Motor neuron (in vitro differentiated cells): ENCODE measurements around the gene TICAM2. TPM values are rescaled to one million over a fixed set of nuclear protein-coding genes. Genes with fewer than 3 reads are reported as not detected.

Source experiments
- ATAC-seq, 8 experiments: fragments of 200-7000 bp; cut with Tn5 transposase; replicated peaks in 6 of 8; 2 replicates each; pipeline ENCODE4 v1.8.0; 2021; ENCODE audit warnings: mild to moderate bottlenecking in 8 of 8, moderate library complexity in 8 of 8
- H3K27ac ChIP-seq, 2 donors: fragments of 250-450 bp; sonication (Bioruptor Pico); 2 replicates each; pipeline ENCODE4 v1.9.0; 2021; ENCODE audit warnings: antibody characterized with exemption in 2 of 2, mild to moderate bottlenecking in 2 of 2, moderate library complexity in 1 of 2
- H3K4me1 ChIP-seq, 2 donors: fragments of 250-450 bp; sonication (Bioruptor Pico); replicated peaks in 1 of 2; 2 replicates each; pipeline ENCODE4 v1.6.1; 2021; ENCODE audit warnings: antibody characterized with exemption in 2 of 2, mild to moderate bottlenecking in 2 of 2, moderate library complexity in 1 of 2
- H3K4me3 ChIP-seq, 5 donors: fragments of 250-450 bp; sonication (Bioruptor Pico); 2 replicates each; pipeline ENCODE4 v1.9.0; 2021; ENCODE audit warnings: antibody characterized with exemption in 5 of 5, mild to moderate bottlenecking in 5 of 5, moderate library complexity in 4 of 5
- WGBS, 10 experiments: fragments of 450-650 bp; shearing (Covaris generic); methylation state at CpG; one replicate each; pipeline ENCODE4 v1.0.0; 2022; 5-methylcytosine and 5-hydroxymethylcytosine counted together
- in situ Hi-C, 9 experiments: fragments of 400-800 bp; cut with MboI; loops; one replicate each; pipeline ENCODE4 v1.15.0; 2021; ENCODE audit warnings: low sequenced_read_pairs in 9 of 9, low pct_unique_long_range_greater_than_20kb in 2 of 9; ENCODE audit not compliant: unreplicated experiment in 9 of 9
- total RNA-seq, 8 experiments: library from RNA; unstranded; fragments of 300-600 nt; gene quantifications; 2 replicates each; pipeline versions ENCODE4 v1.2.3 to v1.2.4, GENCODE V29; 2022

The TICAM2 gene
- total RNA-seq, 8 experiments from 2014 or later: 0.82 to 3.2 (median 1.1) TPM; not detected in 1

DNA sequence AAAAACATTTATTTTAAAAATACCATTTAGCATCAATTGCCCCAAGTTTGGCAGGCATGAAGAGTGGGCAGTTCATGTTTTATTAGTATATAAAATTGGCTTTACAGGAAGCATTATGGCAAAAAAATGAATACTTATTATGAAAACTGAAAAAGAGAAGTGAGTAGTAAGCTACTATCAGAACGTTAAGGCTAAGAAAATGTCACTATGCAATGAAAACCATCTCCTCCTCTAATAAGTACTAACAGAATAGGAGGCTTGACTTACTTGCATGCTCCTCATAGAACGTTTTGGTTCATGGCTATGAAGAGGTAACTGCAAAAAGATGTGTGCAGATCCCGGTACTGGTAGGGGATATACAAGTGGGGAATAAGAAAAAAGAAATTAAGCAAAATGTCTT lies 23.6 kb downstream of the TICAM2 start:
- ATAC-seq: no peak
- in situ Hi-C loops: loop anchor here in 5 of 9 experiments (10.0 to 25.0 kb wide), 4 partner anchors 264 to 491 kb away; no protein-coding TSS in a partner anchor
- no peak overlapping the region for H3K4me3 ChIP-seq
- H3K4me1 ChIP-seq: peaks cover 0 to 2% of the 10 kb centered on the region in 2 donors
- WGBS, 10 experiments: 57 to 100% (median 88%) methylated on average over 1 to 3 of the region's 3 CpGs
- no peak overlapping the region for H3K27ac ChIP-seq

DNA sequence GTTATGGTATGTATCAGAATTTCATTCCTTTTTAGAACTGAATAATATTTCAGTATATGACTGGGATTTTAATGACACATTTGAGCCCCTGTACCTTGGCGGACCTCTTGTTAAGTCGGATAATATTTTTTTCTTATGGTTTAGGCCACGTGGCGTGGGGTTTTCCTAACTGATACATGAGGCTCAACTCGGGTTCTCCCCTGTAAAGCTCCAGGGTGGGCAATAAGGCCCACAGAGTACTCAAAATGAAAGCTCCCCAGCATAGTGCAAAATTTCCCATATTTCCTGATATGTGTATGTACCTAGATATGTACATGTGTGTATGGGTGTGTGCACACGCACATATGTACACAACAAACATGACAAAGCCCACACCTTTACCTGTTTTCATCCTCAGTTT lies 24.5 kb downstream of the TICAM2 start:
- H3K27ac ChIP-seq: no peak overlapping the region
- 83 to 100% (median 92%) methylated on average over 1 to 6 of the region's 6 CpGs; no CpG with 5 or more reads in 2 of the 10 experiments for WGBS, 10 experiments
- in situ Hi-C loops: loop anchor here in 5 of 9 experiments (10.0 to 25.0 kb wide), 4 partner anchors 263 to 490 kb away; no protein-coding TSS in a partner anchor

GRCh38 chr5:115577329-115577728 lies 24.9 kb downstream of the TICAM2 start:
- WGBS, 10 experiments: 50 to 94% (median 83%) methylated on average over 1 to 2 of the region's 2 CpGs; no CpG with 5 or more reads in 1 of the 10 experiments
- ATAC-seq: no peak
- H3K4me3 ChIP-seq: no peak overlapping the region
- peaks cover 0 to 7% of the 10 kb centered on the region in 2 donors for H3K4me1 ChIP-seq
- in situ Hi-C loops: loop anchor here in 5 of 9 experiments (10.0 to 25.0 kb wide), 4 partner anchors 263 to 490 kb away; no protein-coding TSS in a partner anchor
- no peak overlapping the region for H3K27ac ChIP-seq

More for the DNA sequence above, 24.5 kb downstream of the TICAM2 start:
- ATAC-seq: no peak
- peaks cover 0 to 3% of the 10 kb centered on the region in 2 donors for H3K4me1 ChIP-seq
- H3K4me3 ChIP-seq: no peak overlapping the region

DNA sequence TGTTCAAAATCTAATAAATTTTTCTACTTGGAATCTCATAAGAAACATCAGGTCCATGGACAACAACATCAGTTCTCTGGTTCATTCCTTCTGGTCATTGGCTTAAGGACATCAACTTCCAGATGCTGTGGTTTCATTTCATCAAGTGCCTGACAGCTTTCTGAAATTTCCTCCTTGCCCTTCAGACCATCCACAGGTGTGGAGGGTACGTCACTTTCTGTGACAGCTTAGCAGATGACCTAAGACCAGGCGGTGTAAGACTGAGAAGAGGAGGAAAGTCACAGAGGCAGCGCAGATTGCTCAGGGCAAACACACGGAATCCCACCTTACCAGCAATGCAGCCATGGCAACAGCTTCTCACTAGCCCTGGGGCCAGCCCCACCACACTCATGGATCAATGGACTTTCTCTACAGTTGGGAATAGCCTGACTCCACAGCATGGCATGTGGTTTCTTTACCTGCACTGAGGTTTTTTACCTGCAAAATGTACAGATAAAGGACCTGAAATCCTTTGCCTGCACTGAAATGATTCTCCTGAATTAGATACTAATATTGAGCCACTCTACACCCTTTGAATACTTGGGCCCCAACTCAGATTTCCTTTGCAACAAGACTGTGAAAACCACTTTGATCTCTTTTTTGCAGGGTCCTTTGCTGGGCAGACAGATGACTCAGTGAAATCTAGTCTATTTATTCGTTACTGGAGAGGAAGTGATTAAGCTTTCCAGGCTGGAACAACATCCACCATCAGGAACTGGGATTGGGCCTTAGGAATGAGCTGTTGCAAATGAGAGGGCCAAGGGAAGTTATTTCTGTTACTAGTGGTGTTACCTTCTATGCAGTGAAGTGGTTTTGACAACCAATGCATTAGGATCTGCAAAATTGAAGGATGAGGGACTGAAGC lies 26.9 kb downstream of the TICAM2 start:
- in situ Hi-C loops: loop anchor here in 5 of 9 experiments (10.0 to 25.0 kb wide), 4 partner anchors 261 to 488 kb away; no protein-coding TSS in a partner anchor
- H3K4me3 ChIP-seq: no peak overlapping the region
- 0 to 100% (median 100%) methylated on average over 1 to 4 of the region's 5 CpGs; no CpG with 5 or more reads in 3 of the 10 experiments for WGBS, 10 experiments
- peak in 1 of 8 experiments; percentile 14 for ATAC-seq
- no peak overlapping the region for H3K27ac ChIP-seq
- H3K4me1 ChIP-seq: peaks cover 0 to 11% of the 10 kb centered on the region in 2 donors

GRCh38 chr5:115573133-115573532 lies 29.1 kb downstream of the TICAM2 start:
- H3K27ac ChIP-seq: no peak overlapping the region
- ATAC-seq: peak in 1 of 8 experiments; percentile 17
- in situ Hi-C loops: loop anchor here in 1 of 9 experiments (10.0 kb wide), 1 partner anchor 258 kb away; no protein-coding TSS in a partner anchor

GRCh38 chr5:115571441-115571878 lies 30.8 kb downstream of the TICAM2 start:
- 10 to 95% (median 77%) methylated on average over 2 to 5 of the region's 5 CpGs; no CpG with 5 or more reads in 1 of the 10 experiments for WGBS, 10 experiments
- Histone ChIP-seq H3K4me3 (no peak overlapping the region), H3K27ac (no peak overlapping the region), H3K4me1 (peaks cover 0 to 9% of the 10 kb centered on the region in 2 donors)
- ATAC-seq: peak in 6 of 8 experiments; percentile 46 to 92 (median 63)
- in situ Hi-C loops: loop anchor here in 1 of 9 experiments (10.0 kb wide), 1 partner anchor 257 kb away; no protein-coding TSS in a partner anchor

More at GRCh38 chr5:115573133-115573532, 29.1 kb downstream of the TICAM2 start:
- H3K4me1 ChIP-seq: peaks cover 0 to 9% of the 10 kb centered on the region in 2 donors
- H3K4me3 ChIP-seq: no peak overlapping the region
- WGBS, 10 experiments: 20 to 100% (median 100%) methylated on average over 1 to 2 of the region's 2 CpGs

DNA sequence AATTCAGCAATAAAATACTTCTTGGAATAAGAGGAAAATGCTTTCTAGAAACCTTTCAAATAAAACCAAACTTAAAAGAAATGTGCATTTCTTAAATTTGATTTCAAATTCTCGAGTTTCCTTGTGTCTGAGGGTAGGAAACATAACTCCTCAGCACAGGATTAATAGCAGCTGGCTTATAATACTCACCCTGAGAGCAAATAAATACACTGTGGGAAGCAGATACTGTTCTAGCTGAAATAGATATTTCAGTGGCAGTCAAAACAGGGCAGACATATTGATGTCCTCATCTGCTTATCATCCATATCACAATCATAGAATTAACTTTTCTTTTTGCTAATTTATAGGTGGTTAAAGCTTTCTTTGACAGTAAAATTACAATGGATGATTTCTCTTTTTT lies 33.6 kb downstream of the TICAM2 start:
- Histone ChIP-seq H3K4me3 (no peak overlapping the region), H3K27ac (no peak overlapping the region), H3K4me1 (peaks cover 0 to 9% of the 10 kb centered on the region in 2 donors)
- WGBS, 10 experiments: 45 to 100% (median 80%) methylated on average over 1 of the region's 1 CpG; no CpG with 5 or more reads in 1 of the 10 experiments
- in situ Hi-C loops: no loop called here
- ATAC-seq: no peak

DNA sequence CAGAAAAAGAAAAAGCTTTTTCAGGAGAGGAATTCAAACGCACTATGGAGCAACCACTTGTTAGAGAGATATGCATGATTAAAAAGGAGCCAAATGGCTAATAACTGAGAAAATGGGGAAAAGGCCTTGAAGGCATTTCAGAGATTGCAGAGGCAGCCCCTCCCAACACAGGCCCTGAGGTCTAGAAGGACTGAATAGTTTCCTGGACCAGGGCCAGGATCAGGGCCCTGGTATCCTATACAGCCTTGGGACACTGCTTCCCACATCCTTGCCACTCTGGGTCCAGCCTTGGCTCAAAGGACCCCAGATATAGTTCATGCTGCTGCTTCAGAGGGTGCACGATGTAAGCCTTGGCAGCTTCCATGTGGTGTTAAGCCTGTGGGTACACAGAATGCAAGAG lies 37.0 kb downstream of the TICAM2 start:
- Histone ChIP-seq H3K4me3 (no peak overlapping the region), H3K4me1 (no peaks in the 10 kb centered on the region), H3K27ac (no peak overlapping the region)
- WGBS, 10 experiments: 43 to 100% (median 91%) methylated on average over 1 to 2 of the region's 2 CpGs; no CpG with 5 or more reads in 1 of the 10 experiments
- peak in 4 of 8 experiments; percentile 42 to 94 (median 88) for ATAC-seq
- in situ Hi-C loops: no loop called here

DNA sequence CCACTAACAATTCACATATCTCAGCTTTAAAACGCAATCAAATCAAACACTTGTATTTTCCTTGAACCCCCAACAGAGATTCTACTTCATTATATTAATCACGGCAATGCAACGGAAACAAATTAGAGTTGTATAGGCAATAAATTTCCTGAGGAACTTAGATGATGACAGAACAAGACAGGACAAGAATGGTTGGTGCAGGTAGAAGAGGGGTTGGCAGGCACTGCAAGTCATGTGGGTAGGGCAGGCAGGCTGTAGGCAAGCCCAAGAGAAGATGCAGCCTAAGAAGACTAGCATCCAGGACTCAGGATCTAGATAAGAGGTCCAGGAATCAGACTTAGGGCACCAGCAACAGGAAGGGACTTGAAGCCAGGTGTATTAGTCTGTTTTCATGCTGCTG lies 41.1 kb downstream of the TICAM2 start:
- H3K27ac ChIP-seq: no peak overlapping the region
- in situ Hi-C loops: no loop called here
- H3K4me1 ChIP-seq: peaks cover 10 to 13% of the 10 kb centered on the region in 2 donors
- ATAC-seq: no peak
- WGBS, 10 experiments: 88 to 100% (median 100%) methylated on average over 2 to 3 of the region's 3 CpGs; no CpG with 5 or more reads in 4 of the 10 experiments
- no peak overlapping the region for H3K4me3 ChIP-seq

DNA sequence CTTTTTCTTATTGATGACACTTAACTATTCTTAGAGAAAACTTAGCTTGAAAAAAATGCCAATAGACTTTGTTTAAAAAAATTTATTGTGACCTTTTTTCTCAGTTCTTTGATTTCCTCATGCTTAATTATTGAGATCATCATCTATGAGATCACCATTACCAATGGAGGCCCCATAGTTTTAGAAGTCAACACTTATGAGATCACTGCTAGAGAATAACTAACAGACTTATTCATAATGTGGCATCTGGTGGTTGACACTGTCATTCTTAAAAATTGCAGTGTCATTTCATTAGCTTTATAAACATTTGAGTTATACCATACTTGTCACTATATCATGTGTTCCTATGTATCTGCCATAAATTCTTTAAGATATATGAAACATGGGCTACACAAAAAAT lies 42.8 kb downstream of the TICAM2 start:
- Histone ChIP-seq H3K4me3 (no peak overlapping the region), H3K27ac (no peak overlapping the region), H3K4me1 (peaks cover 10 to 13% of the 10 kb centered on the region in 2 donors)
- in situ Hi-C loops: no loop called here
- ATAC-seq: peak in 4 of 8 experiments; percentile 26 to 54 (median 46)

- peak in 1 of 8 experiments; percentile 36 for ATAC-seq
- WGBS, 10 experiments: 17 to 93% (median 67%) methylated on average over 1 to 4 of the region's 4 CpGs; no CpG with 5 or more reads in 2 of the 10 experiments
- Histone ChIP-seq H3K27ac (no peak overlapping the region), H3K4me1 (peaks cover 10 to 13% of the 10 kb centered on the region in 2 donors), H3K4me3 (no peak overlapping the region)
- in situ Hi-C loops: no loop called here
Observed at GRCh38 chr5:115558388-115558956, 43.8 kb downstream of the TICAM2 start.

DNA sequence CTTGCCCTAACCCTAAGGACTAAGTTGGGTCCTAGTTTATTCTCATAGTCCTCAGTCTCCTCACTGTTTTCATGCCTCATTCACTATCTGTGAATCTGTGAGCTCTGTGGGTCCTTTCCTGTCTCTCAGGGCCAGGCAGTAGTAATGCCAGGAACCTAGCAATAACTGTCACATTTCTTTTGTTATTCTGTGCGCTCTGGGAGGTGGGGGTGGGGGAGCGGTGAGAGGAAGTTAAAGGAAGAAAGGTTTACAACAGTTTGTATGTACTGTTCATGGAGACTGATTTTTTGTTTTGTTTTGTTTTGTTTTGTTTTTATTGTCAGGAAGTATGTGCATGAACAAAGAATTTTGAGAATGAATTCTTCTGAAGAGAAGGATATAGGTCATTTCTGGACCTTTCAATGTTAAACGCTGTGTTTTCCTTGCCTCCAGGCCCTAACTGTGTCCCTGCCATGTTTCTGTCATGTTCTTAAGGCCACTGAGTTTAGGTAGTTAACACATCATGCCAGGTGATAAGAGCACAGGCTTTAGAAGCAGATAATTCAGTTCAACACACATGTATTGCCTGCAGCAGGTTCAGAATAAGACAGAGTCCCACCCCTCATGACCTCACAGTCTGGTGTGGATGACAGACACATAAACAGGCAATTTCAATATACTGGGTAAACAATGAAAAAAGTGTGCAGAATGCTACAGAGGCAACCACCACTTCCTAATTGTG lies 44.5 kb downstream of the TICAM2 start:
- ATAC-seq: peak; percentile 36 to 84 (median 67)
- 25 to 89% (median 55%) methylated on average over 1 to 3 of the region's 3 CpGs; no CpG with 5 or more reads in 2 of the 10 experiments for WGBS, 10 experiments
- H3K27ac ChIP-seq: no peak overlapping the region

More for the DNA sequence above, 44.5 kb downstream of the TICAM2 start:
- H3K4me3 ChIP-seq: no peak overlapping the region
- peaks cover 10 to 13% of the 10 kb centered on the region in 2 donors for H3K4me1 ChIP-seq
- in situ Hi-C loops: no loop called here
